ENCODE data around the gene TMED1.

Gene TMED1

GRCh38 chr19:10831987-10832938, 3.7 kb downstream of the TMED1 start:
- H3K27ac ChIP-seq (ENCODE audit: low read length): no peak overlapping the region
- no CpG with 5 or more reads among the region's 28 CpGs for WGBS (ENCODE audit: insufficient coverage, insufficient read length)
- no peaks in the 10 kb centered on the region for H3K9me3 ChIP-seq (ENCODE audit: control insufficient read depth, insufficient read depth, low read length)
- H3K36me3 ChIP-seq (ENCODE audit: control insufficient read depth, insufficient read depth, low read length): peaks cover 8% of the 10 kb centered on the region; the same call in 1 of the 2 replicates
- peaks cover 2% of the 10 kb centered on the region; the same call in 1 of the 2 replicates for H3K4me1 ChIP-seq (ENCODE audit: control insufficient read depth, insufficient read depth, low read length)
- H3K4me3 ChIP-seq (ENCODE audit: low read length): no peak overlapping the region
- H3K27me3 ChIP-seq (ENCODE audit: control insufficient read depth, insufficient read depth, low read length): no peaks in the 10 kb centered on the region
- DNase-seq (ENCODE audit: low read depth, low spot score): no peak

DNA sequence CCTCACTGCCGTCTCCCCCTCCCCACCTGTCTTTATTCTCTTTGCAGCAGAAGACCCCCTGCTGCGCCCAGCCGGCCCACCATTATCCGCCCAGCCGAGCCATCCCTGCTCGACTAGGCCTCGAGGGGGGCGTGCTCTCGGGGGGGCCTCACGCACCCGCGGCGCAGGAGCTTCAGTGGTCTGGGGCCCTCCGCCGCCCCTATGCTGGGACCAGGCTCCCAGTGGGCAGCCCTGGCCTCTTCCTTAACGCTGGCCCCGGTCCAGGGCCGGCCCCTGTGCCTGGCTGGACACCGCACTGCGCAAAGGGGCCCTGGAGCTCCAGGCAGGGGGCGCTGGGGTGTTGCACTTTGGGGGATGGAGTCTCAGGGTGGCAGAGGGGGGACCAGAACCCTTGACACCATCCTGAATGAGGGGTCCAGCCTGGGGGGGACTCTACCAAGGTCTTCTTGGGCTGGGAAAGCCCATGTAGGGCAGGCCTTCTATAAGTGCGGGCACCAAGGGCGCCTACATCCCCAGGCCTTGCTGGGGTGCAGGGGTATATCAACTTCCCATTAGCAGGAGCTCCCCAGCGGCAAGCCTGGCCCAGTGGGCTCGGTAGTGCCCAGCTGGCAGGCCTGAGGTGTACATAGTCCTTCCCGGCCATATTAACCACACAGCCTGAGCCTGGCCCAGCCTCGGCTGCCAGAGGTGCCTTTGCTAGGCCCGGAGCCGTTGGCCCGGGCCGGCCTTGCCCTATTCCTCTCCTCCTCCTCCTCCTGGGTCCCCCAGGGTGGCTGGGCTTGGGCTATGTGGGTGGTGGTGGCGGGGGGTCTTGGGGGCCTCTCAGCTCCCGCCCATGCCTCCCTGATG, 4.9 kb downstream of the TMED1 start:
- no peak overlapping the region for H3K27ac ChIP-seq (ENCODE audit: low read length)
- peaks cover 13% of the 10 kb centered on the region; the same call in 1 of the 2 replicates for H3K36me3 ChIP-seq (ENCODE audit: control insufficient read depth, insufficient read depth, low read length)
- no peaks in the 10 kb centered on the region for H3K9me3 ChIP-seq (ENCODE audit: control insufficient read depth, insufficient read depth, low read length)
- no peak for DNase-seq (ENCODE audit: low read depth, low spot score)
- no CpG with 5 or more reads among the region's 33 CpGs for WGBS (ENCODE audit: insufficient coverage, insufficient read length)
- H3K27me3 ChIP-seq (ENCODE audit: control insufficient read depth, insufficient read depth, low read length): no peaks in the 10 kb centered on the region
- no peak overlapping the region for H3K4me3 ChIP-seq (ENCODE audit: low read length)
- no peaks in the 10 kb centered on the region; the same call in 1 of the 2 replicates for H3K4me1 ChIP-seq (ENCODE audit: control insufficient read depth, insufficient read depth, low read length)

DNA sequence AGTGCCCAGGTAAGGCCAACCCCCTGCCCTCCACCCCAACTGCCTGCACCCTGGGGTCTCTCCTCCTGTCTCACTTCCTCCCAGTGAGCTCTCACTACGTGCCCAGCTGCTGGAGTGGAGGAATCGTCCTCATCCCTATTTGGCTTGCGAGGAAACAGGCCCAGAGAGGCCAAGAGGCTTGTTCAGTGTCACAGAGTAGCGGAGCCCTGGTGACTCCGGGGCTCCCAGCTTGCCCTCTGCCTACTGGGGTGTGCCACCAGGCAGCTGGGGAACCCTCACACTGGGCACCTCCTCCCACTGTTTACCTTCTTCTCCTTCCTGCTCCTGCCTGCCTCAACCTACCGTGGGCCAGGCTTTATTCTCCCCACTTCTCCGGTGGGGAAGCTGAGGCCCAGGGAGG, 5.6 kb downstream of the TMED1 start:
- Histone ChIP-seq H3K36me3 (ENCODE audit: control insufficient read depth, insufficient read depth, low read length) (peaks cover 13% of the 10 kb centered on the region; the same call in 1 of the 2 replicates), H3K4me1 (ENCODE audit: control insufficient read depth, insufficient read depth, low read length) (no peaks in the 10 kb centered on the region; the same call in 1 of the 2 replicates), H3K4me3 (ENCODE audit: low read length) (no peak overlapping the region), H3K9me3 (ENCODE audit: control insufficient read depth, insufficient read depth, low read length) (no peaks in the 10 kb centered on the region), H3K27me3 (ENCODE audit: control insufficient read depth, insufficient read depth, low read length) (no peaks in the 10 kb centered on the region), H3K27ac (ENCODE audit: low read length) (no peak overlapping the region)
- no CpG with 5 or more reads among the region's 7 CpGs for WGBS (ENCODE audit: insufficient coverage, insufficient read length)
- no peak for DNase-seq (ENCODE audit: low read depth, low spot score)

GRCh38 chr19:10829967-10830366, 6.0 kb downstream of the TMED1 start:
- no peaks in the 10 kb centered on the region for H3K9me3 ChIP-seq (ENCODE audit: control insufficient read depth, insufficient read depth, low read length)
- no peaks in the 10 kb centered on the region; the same call in 1 of the 2 replicates for H3K4me1 ChIP-seq (ENCODE audit: control insufficient read depth, insufficient read depth, low read length)
- no peaks in the 10 kb centered on the region for H3K27me3 ChIP-seq (ENCODE audit: control insufficient read depth, insufficient read depth, low read length)
- H3K27ac ChIP-seq (ENCODE audit: low read length): no peak overlapping the region
- peaks cover 15% of the 10 kb centered on the region; the same call in 1 of the 2 replicates for H3K36me3 ChIP-seq (ENCODE audit: control insufficient read depth, insufficient read depth, low read length)
- no peak overlapping the region for H3K4me3 ChIP-seq (ENCODE audit: low read length)
- WGBS (ENCODE audit: insufficient coverage, insufficient read length): no CpG with 5 or more reads among the region's 16 CpGs
- no peak for DNase-seq (ENCODE audit: low read depth, low spot score)

DNA sequence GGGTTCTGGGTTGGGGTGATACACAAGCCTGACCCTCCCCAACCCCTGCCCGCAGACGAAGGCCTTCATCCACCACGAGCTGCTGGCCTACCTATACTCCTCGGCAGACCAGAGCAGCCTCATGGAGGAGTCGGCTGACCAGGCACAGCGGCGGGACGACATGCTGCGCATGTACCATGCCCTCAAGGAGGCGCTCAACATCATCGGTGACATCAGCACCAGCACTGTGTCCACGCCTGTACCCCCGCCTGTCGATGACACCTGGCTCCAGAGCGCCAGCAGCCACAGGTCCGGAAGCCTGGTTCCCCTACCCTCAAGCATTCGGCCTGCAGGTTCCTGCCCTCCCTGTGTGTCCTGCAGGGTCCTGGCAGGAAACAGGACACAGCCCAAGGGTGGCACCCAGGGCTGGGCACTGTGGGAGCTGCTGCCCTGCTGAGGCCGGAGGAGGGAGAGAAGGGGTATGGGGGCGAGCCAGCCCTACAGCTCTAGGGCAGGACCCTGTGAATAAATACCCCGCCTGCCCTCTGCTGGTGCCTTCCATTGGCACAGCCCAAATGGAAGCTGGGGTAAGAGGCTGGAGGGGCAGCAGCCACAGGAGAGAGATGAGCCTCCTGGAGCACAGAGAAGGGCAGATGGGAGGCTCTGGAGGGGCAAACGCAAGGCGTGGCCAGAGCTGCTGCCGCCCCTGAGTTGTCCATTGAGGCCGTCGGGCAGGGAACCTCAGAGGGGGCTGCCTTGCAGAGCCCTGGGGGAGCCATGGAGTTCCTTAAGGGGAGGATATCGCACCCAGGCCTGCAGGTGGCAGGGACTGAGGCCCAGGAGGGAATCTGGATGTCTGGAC, 6.8 kb downstream of the TMED1 start:
- Histone ChIP-seq H3K4me1 (ENCODE audit: control insufficient read depth, insufficient read depth, low read length) (no peaks in the 10 kb centered on the region; the same call in 1 of the 2 replicates), H3K9me3 (ENCODE audit: control insufficient read depth, insufficient read depth, low read length) (no peaks in the 10 kb centered on the region), H3K4me3 (ENCODE audit: low read length) (no peak overlapping the region), H3K36me3 (ENCODE audit: control insufficient read depth, insufficient read depth, low read length) (peaks cover 18% of the 10 kb centered on the region; the same call in 1 of the 2 replicates), H3K27me3 (ENCODE audit: control insufficient read depth, insufficient read depth, low read length) (no peaks in the 10 kb centered on the region), H3K27ac (ENCODE audit: low read length) (no peak overlapping the region)
- no CpG with 5 or more reads among the region's 26 CpGs for WGBS (ENCODE audit: insufficient coverage, insufficient read length)
- DNase-seq (ENCODE audit: low read depth, low spot score): no peak

GRCh38 chr19:10826846-10827245, 9.2 kb downstream of the TMED1 start:
- no CpG with 5 or more reads among the region's 6 CpGs for WGBS (ENCODE audit: insufficient coverage, insufficient read length)
- H3K27me3 ChIP-seq (ENCODE audit: control insufficient read depth, insufficient read depth, low read length): no peaks in the 10 kb centered on the region
- H3K36me3 ChIP-seq (ENCODE audit: control insufficient read depth, insufficient read depth, low read length): peaks cover 21% of the 10 kb centered on the region
- DNase-seq (ENCODE audit: low read depth, low spot score): no peak
- H3K4me1 ChIP-seq (ENCODE audit: control insufficient read depth, insufficient read depth, low read length): no peaks in the 10 kb centered on the region; the same call in 1 of the 2 replicates
- H3K9me3 ChIP-seq (ENCODE audit: control insufficient read depth, insufficient read depth, low read length): no peaks in the 10 kb centered on the region
- H3K4me3 ChIP-seq (ENCODE audit: low read length): no peak overlapping the region
- H3K27ac ChIP-seq (ENCODE audit: low read length): no peak overlapping the region

GRCh38 chr19:10826231-10826630, 9.8 kb downstream of the TMED1 start:
- H3K9me3 ChIP-seq (ENCODE audit: control insufficient read depth, insufficient read depth, low read length): no peaks in the 10 kb centered on the region
- no peak for DNase-seq (ENCODE audit: low read depth, low spot score)
- no CpG with 5 or more reads among the region's 7 CpGs for WGBS (ENCODE audit: insufficient coverage, insufficient read length)
- H3K4me1 ChIP-seq (ENCODE audit: control insufficient read depth, insufficient read depth, low read length): no peaks in the 10 kb centered on the region; the same call in 1 of the 2 replicates
- no peaks in the 10 kb centered on the region for H3K27me3 ChIP-seq (ENCODE audit: control insufficient read depth, insufficient read depth, low read length)
- no peak overlapping the region for H3K27ac ChIP-seq (ENCODE audit: low read length)
- peaks cover 21% of the 10 kb centered on the region for H3K36me3 ChIP-seq (ENCODE audit: control insufficient read depth, insufficient read depth, low read length)
- no peak overlapping the region for H3K4me3 ChIP-seq (ENCODE audit: low read length)

GRCh38 chr19:10823690-10824089, 12.3 kb downstream of the TMED1 start:
- Histone ChIP-seq H3K27me3 (ENCODE audit: control insufficient read depth, insufficient read depth, low read length) (no peaks in the 10 kb centered on the region), H3K27ac (ENCODE audit: low read length) (no peak overlapping the region), H3K4me1 (ENCODE audit: control insufficient read depth, insufficient read depth, low read length) (no peaks in the 10 kb centered on the region; the same call in 1 of the 2 replicates), H3K9me3 (ENCODE audit: control insufficient read depth, insufficient read depth, low read length) (no peaks in the 10 kb centered on the region), H3K36me3 (ENCODE audit: control insufficient read depth, insufficient read depth, low read length) (peaks cover 28% of the 10 kb centered on the region), H3K4me3 (ENCODE audit: low read length) (no peak overlapping the region)
- no CpG with 5 or more reads among the region's 12 CpGs for WGBS (ENCODE audit: insufficient coverage, insufficient read length)
- DNase-seq (ENCODE audit: low read depth, low spot score): no peak

DNA sequence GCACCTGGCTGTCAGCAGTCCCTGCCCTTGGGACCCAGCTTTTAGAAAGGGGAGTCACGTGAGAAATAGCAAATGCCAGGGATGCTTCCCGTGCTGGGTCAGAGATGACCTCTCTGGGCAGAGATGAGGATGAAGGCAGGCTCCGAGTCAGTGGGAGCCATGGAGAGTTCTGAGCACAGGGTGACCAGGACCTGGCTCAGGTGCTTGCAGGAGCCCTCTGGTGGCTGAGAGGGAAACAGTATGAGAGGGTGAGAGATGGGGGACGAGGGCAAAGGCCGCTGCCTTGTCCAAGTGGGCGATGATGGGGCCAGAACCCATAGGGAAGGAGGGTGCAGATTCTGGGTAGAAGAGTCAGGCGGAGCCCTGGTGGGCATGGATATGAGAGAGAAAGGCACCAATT, 15.8 kb downstream of the TMED1 start:
- no CpG with 5 or more reads among the region's 7 CpGs for WGBS (ENCODE audit: insufficient coverage, insufficient read length)
- H3K36me3 ChIP-seq (ENCODE audit: control insufficient read depth, insufficient read depth, low read length): peaks cover 23% of the 10 kb centered on the region
- no peak for DNase-seq (ENCODE audit: low read depth, low spot score)

More for the DNA sequence above, 15.8 kb downstream of the TMED1 start:
- Histone ChIP-seq H3K27me3 (ENCODE audit: control insufficient read depth, insufficient read depth, low read length) (no peaks in the 10 kb centered on the region), H3K4me1 (ENCODE audit: control insufficient read depth, insufficient read depth, low read length) (no peaks in the 10 kb centered on the region; the same call in 1 of the 2 replicates), H3K9me3 (ENCODE audit: control insufficient read depth, insufficient read depth, low read length) (no peaks in the 10 kb centered on the region), H3K27ac (ENCODE audit: low read length) (no peak overlapping the region), H3K4me3 (ENCODE audit: low read length) (no peak overlapping the region; the same call in 1 of the 2 replicates)
